IMR-90 (cell line): ENCODE measurements around the gene SERPINB1. TPM values are rescaled to one million over a fixed set of nuclear protein-coding genes. Genes with fewer than 3 reads are reported as not detected.

ENCODE experiments used
- ATAC-seq: fragments of 200-7000 bp; cut with Tn5 transposase; 2 replicates; pipeline ENCODE4 v1.9.1; 2020; ENCODE audit warnings: low read depth, mild to moderate bottlenecking, moderate library complexity
- BruUV-seq: library from RNA; stranded (reverse); fragments of 400-500 nt; replicated peaks from 2 replicates; lab custom pipeline; 2021; lab: Mats Ljungman, UMichigan
- CTCF ChIA-PET: fragments of 300-600 bp; formaldehyde crosslinking; extraction: SDS; loops from one replicate; lab custom pipeline; 2021; ENCODE audit warnings: antibody characterized with exemption; lab: Yijun Ruan, JAX
- POLR2A ChIA-PET: fragments of 300-600 bp; sonication (Branson Sonifier 250); formaldehyde crosslinking; loops from one replicate; lab custom pipeline; 2022; ENCODE audit warnings: antibody characterized with exemption; ENCODE audit not compliant: unreplicated experiment; lab: Charles Lee
- DNase-seq: peaks from one replicate; pipeline ENCODE4 v3.0.0; 2013
- H2AFZ ChIP-seq: replicated peaks from 2 replicates; pipeline ENCODE3; 2013; ENCODE audit warnings: low read length, mild to moderate bottlenecking; ENCODE audit not compliant: poor library complexity
- H2AK5ac ChIP-seq: 2 replicates; pipeline ENCODE4 v1.6.1; 2013; ENCODE audit warnings: low read depth, low read length, inconsistent platforms
- H2AK9ac ChIP-seq: replicated peaks from 2 replicates; pipeline ENCODE3; 2013; ENCODE audit warnings: mild to moderate bottlenecking, low read depth, low read length, moderate library complexity; ENCODE audit not compliant: poor library complexity
- H2BK120ac ChIP-seq: 2 replicates; pipeline ENCODE4 v1.6.1; 2013; ENCODE audit warnings: low read depth, low read length, inconsistent platforms
- H2BK15ac ChIP-seq: 3 replicates; pipeline ENCODE4 v1.6.1; 2013; ENCODE audit warnings: low read depth, low read length, inconsistent platforms
- H2BK20ac ChIP-seq: 2 replicates; pipeline ENCODE4 v1.6.1; 2013; ENCODE audit warnings: low read depth, mild to moderate bottlenecking, inconsistent platforms, low read length, moderate library complexity
- H2BK5ac ChIP-seq: 2 replicates; pipeline ENCODE4 v1.6.1; 2013; ENCODE audit warnings: mild to moderate bottlenecking, low read depth, low read length, inconsistent platforms; ENCODE audit not compliant: poor library complexity, severe bottlenecking
- H3K14ac ChIP-seq: replicated peaks from 2 replicates; pipeline ENCODE4 v1.6.1; 2013; ENCODE audit warnings: low read depth, low read length, inconsistent platforms
- H3K18ac ChIP-seq: 2 replicates; pipeline ENCODE4 v1.6.1; 2013; ENCODE audit warnings: low read depth, low read length, control low read depth
- H3K23ac ChIP-seq: 2 replicates; pipeline ENCODE4 v1.6.1; 2013; ENCODE audit warnings: low read depth, low read length, inconsistent platforms
- H3K27ac ChIP-seq: 2 replicates; pipeline ENCODE4 v1.5.1; 2013; ENCODE audit warnings: mild to moderate bottlenecking, control low read depth, low read length; ENCODE audit not compliant: insufficient read depth
- H3K27me3 ChIP-seq: 2 replicates; pipeline ENCODE4 v1.6.1; 2013; ENCODE audit warnings: low read length; ENCODE audit not compliant: control insufficient read depth, insufficient read depth
- H3K36me3 ChIP-seq: 2 replicates; pipeline ENCODE4 v1.6.1; 2013; ENCODE audit warnings: low read length, mixed read lengths; ENCODE audit not compliant: control insufficient read depth, insufficient read depth
- H3K4ac ChIP-seq: 2 replicates; pipeline ENCODE4 v1.6.1; 2013; ENCODE audit warnings: low read depth, low read length, inconsistent platforms
- H3K4me1 ChIP-seq: 2 replicates; pipeline ENCODE4 v1.6.1; 2013; ENCODE audit warnings: low read length, mixed read lengths; ENCODE audit not compliant: control insufficient read depth, insufficient read depth
- H3K4me2 ChIP-seq: 2 replicates; pipeline ENCODE4 v1.6.1; 2013; ENCODE audit warnings: low read depth, mild to moderate bottlenecking, control low read depth, low read length, moderate library complexity
- H3K4me3 ChIP-seq: 2 replicates; pipeline ENCODE4 v1.5.1; 2013; ENCODE audit warnings: low read depth, mild to moderate bottlenecking, control low read depth, low read length, moderate library complexity; ENCODE audit not compliant: insufficient read depth
- H3K56ac ChIP-seq: 2 replicates; pipeline ENCODE4 v1.6.1; 2013; ENCODE audit warnings: low read length, inconsistent platforms; ENCODE audit not compliant: insufficient read depth; ENCODE audit errors: extremely low read depth
- H3K79me1 ChIP-seq, 2 experiments: 2 replicates each; pipeline ENCODE4 v1.6.1; 2013; ENCODE audit warnings: low read length in 2 of 2, inconsistent platforms in 1 of 2, low read depth in 1 of 2
- H3K9ac ChIP-seq: 2 replicates; pipeline ENCODE4 v1.6.1; 2013; ENCODE audit warnings: low read depth, low read length, control low read depth
- H3K9me1 ChIP-seq: 2 replicates; pipeline ENCODE4 v1.6.1; 2013; ENCODE audit warnings: low read length, inconsistent platforms; ENCODE audit not compliant: insufficient read depth
- H3K9me3 ChIP-seq: 2 replicates; pipeline ENCODE4 v1.6.1; 2013; ENCODE audit warnings: low read length; ENCODE audit not compliant: control insufficient read depth, insufficient read depth
- H4K20me1 ChIP-seq: 2 replicates; pipeline ENCODE4 v1.6.1; 2013; ENCODE audit warnings: low read length, inconsistent platforms; ENCODE audit not compliant: insufficient read depth
- H4K5ac ChIP-seq: 2 replicates; pipeline ENCODE4 v1.6.1; 2013; ENCODE audit warnings: mild to moderate bottlenecking, low read depth, low read length, control low read depth
- H4K8ac ChIP-seq, 2 experiments: 2 replicates each; pipeline ENCODE4 v1.6.1; 2013; ENCODE audit warnings: low read depth in 2 of 2, low read length in 2 of 2, control low read depth in 1 of 2, inconsistent platforms in 1 of 2
- H4K91ac ChIP-seq: 2 replicates; pipeline ENCODE4 v1.6.1; 2013; ENCODE audit warnings: low read depth, low read length, inconsistent platforms; ENCODE audit not compliant: insufficient read depth
- BHLHE40 ChIP-seq: fragments of 150-350 bp; IDR thresholded peaks from 2 replicates; pipeline ENCODE4 v1.6.1; 2016; ENCODE audit warnings: mild to moderate bottlenecking, low read depth, low read length
- CEBPB ChIP-seq: IDR thresholded peaks from 2 replicates; pipeline ENCODE4 v1.6.1; 2012; ENCODE audit warnings: low read depth, low read length, improper control_type of control experiment
- CHD1 ChIP-seq: IDR thresholded peaks from 2 replicates; pipeline ENCODE4 v1.6.1; 2012; ENCODE audit warnings: low read depth, low read length, improper control_type of control experiment
- CTCF ChIP-seq: conservative IDR thresholded peaks from 2 replicates; pipeline ENCODE4 v1.5.1; 2012; ENCODE audit warnings: mild to moderate bottlenecking, low read depth, low read length, improper control_type of control experiment
- ELK1 ChIP-seq: fragments of 150-350 bp; IDR thresholded peaks from 2 replicates; pipeline ENCODE4 v1.6.1; 2016; ENCODE audit warnings: low read depth, mild to moderate bottlenecking, low read length, moderate library complexity, borderline replicate concordance
- FOS ChIP-seq: fragments of 150-350 bp; IDR thresholded peaks from 2 replicates; pipeline ENCODE4 v1.6.1; 2016; ENCODE audit warnings: low read depth, low read length
- MAFK ChIP-seq: IDR thresholded peaks from 2 replicates; pipeline ENCODE4 v1.6.1; 2012; ENCODE audit warnings: low read depth, low read length, improper control_type of control experiment
- MAZ ChIP-seq: IDR thresholded peaks from 2 replicates; pipeline ENCODE4 v1.6.1; 2012; ENCODE audit warnings: low read depth, mild to moderate bottlenecking, low read length, improper control_type of control experiment, moderate library complexity, borderline replicate concordance
- MXI1 ChIP-seq: IDR thresholded peaks from 2 replicates; pipeline ENCODE4 v1.6.1; 2012; ENCODE audit warnings: low read depth, mild to moderate bottlenecking, low read length, moderate library complexity, borderline replicate concordance
- NFE2L2 ChIP-seq: fragments of 150-350 bp; IDR thresholded peaks from 2 replicates; pipeline ENCODE4 v1.6.1; 2016; ENCODE audit warnings: low read depth, mild to moderate bottlenecking, low read length
- POLR2A ChIP-seq: IDR thresholded peaks from 2 replicates; pipeline ENCODE4 v1.6.1; 2012; ENCODE audit warnings: mild to moderate bottlenecking, low read depth, low read length
- RAD21 ChIP-seq: IDR thresholded peaks from 2 replicates; pipeline ENCODE4 v1.6.1; 2012; ENCODE audit warnings: low read length, improper control_type of control experiment
- RCOR1 ChIP-seq: IDR thresholded peaks from 2 replicates; pipeline ENCODE4 v1.6.1; 2012; ENCODE audit warnings: mild to moderate bottlenecking, low read length, improper control_type of control experiment; ENCODE audit not compliant: insufficient replicate concordance
- RFX5 ChIP-seq: IDR thresholded peaks from 2 replicates; pipeline ENCODE4 v1.8.0; 2012; ENCODE audit warnings: low read depth, mild to moderate bottlenecking, low read length, moderate library complexity
- SMC3 ChIP-seq: fragments of 150-350 bp; IDR thresholded peaks from 2 replicates; pipeline ENCODE4 v1.6.1; 2016; ENCODE audit warnings: low read depth, mild to moderate bottlenecking, antibody characterized with exemption, low read length, moderate library complexity
- USF2 ChIP-seq: fragments of 150-350 bp; IDR thresholded peaks from 2 replicates; pipeline ENCODE4 v1.6.1; 2017; ENCODE audit warnings: mild to moderate bottlenecking, antibody characterized with exemption, low read length, low read depth
- WGBS, 2 experiments: methylation state at CpG; one replicate each; pipeline versions ENCODE4 v1.1.5 to v1.1.7; 2013; ENCODE audit warnings: missing lambda C conversion rate in 2 of 2; ENCODE audit not compliant: insufficient read length in 1 of 2; ENCODE audit errors: extremely low coverage in 2 of 2; 5-methylcytosine and 5-hydroxymethylcytosine counted together
- dilution Hi-C: fragments of 300-500 bp; cut with HindIII; formaldehyde crosslinking; loops from one replicate; pipeline ENCODE4 v1.14.3; 2018; ENCODE audit warnings: low sequenced_read_pairs; ENCODE audit not compliant: unreplicated experiment
- in situ Hi-C: fragments of 300-500 bp; cut with MboI; formaldehyde crosslinking; loops from 3 replicates; pipeline ENCODE4 v1.14.3; 2019; ENCODE audit warnings: low sequenced_read_pairs, inconsistent platforms, mixed read lengths
- intact Hi-C: fragments of 100-400 bp; cut with micrococcal nuclease; formaldehyde crosslinking; loops from 2 replicates; pipeline ENCODE4 v1.10.0; 2022
- polyA plus RNA-seq, 3 experiments: library from polyadenylated mRNA; depleted of rRNA; stranded (reverse); fragments of >200 nt; gene quantifications; 2 replicates each; pipeline ENCODE4 v1.2.3, GENCODE V29; 2012; ENCODE audit warnings: low replicate concordance in 1 of 3
- total RNA-seq: library from RNA; depleted of rRNA; stranded (reverse); fragments of >200 nt; gene quantifications from 2 replicates; pipeline ENCODE4 v1.2.3, GENCODE V29; 2012

SERPINB1 gene
- total and polyA plus RNA-seq, 2 of the 4 experiments (the other 2 are of a cell fraction): 6.1 to 9.1 TPM

- no peaks in the 10 kb centered on the region for H3K27me3 ChIP-seq
- 0 out of 2 replicates have a peak overlapping the region, but pooled peaks have one; percentile 15 for H3K14ac ChIP-seq
- H2AFZ ChIP-seq: peak overlapping the region; percentile 14
- no peak overlapping the region for H3K56ac ChIP-seq
- ATAC-seq (no peak), DNase-seq (no peak)
- no peak overlapping the region for H2BK15ac ChIP-seq
- peak overlapping the region; percentile 52; the same call in 1 of the 2 replicates for H3K23ac ChIP-seq
- H2BK120ac ChIP-seq: no peak overlapping the region
- WGBS, 2 experiments: no CpG with 5 or more reads among the region's 3 CpGs
- no peak overlapping the region for H2AK9ac ChIP-seq
- dilution Hi-C loops: no loop called here
- no peak overlapping the region for H4K5ac ChIP-seq
- no TSS peak for BruUV-seq
- peak overlapping the region; percentile 15; the same call in 1 of the 2 replicates for H4K91ac ChIP-seq
- POLR2A ChIA-PET: no interaction called here
- H4K20me1 ChIP-seq: no peaks in the 10 kb centered on the region
- H3K18ac ChIP-seq: no peak overlapping the region
- 0 out of 2 replicates have a peak, but pooled peaks cover 7% of the 10 kb centered on the region for H3K4me1 ChIP-seq
- no peak overlapping the region for H3K27ac ChIP-seq
- CTCF ChIA-PET: interaction anchor here (0.5 to 0.9 kb wide), 2 partner anchors 53 to 574 kb away, joined by 3 to 6 read pairs; no protein-coding TSS in a partner anchor
- no peak overlapping the region for H2BK20ac ChIP-seq
- no peak overlapping the region for H3K4me3 ChIP-seq
- intact Hi-C loops: no loop called here
- no peak for TF ChIP-seq FOS
- TF ChIP-seq NFE2L2: no peak
- no peak for TF ChIP-seq CEBPB
- no peak for TF ChIP-seq RCOR1
- no peak for TF ChIP-seq MAFK
- TF ChIP-seq SMC3: no peak
- TF ChIP-seq ELK1: no peak
- TF ChIP-seq CHD1: no peak
- TF ChIP-seq RFX5: no peak
- TF ChIP-seq MXI1: no peak
- TF ChIP-seq BHLHE40: no peak
- TF ChIP-seq USF2: no peak
- no peak for TF ChIP-seq RAD21
- no peak for TF ChIP-seq POLR2A
- TF ChIP-seq MAZ: no peak
- no peak for TF ChIP-seq CTCF
- no peaks in the 10 kb centered on the region for H3K36me3 ChIP-seq
- in situ Hi-C loops: loop anchor here (10.0 kb wide), 1 partner anchor 137 kb away; no protein-coding TSS in a partner anchor
- H4K8ac ChIP-seq: peak overlapping the region in 1 of 2 experiments; percentile 35; a peak in 2 of 4 replicates
- H3K9me1 ChIP-seq: peaks cover 20% of the 10 kb centered on the region
- peaks cover 3 to 49% of the 10 kb centered on the region in 2 experiments; a peak in 3 of 4 replicates for H3K79me1 ChIP-seq
- no peak overlapping the region for H3K9ac ChIP-seq
- H3K4ac ChIP-seq: peak overlapping the region; percentile 12; the same call in 1 of the 2 replicates
- no peaks in the 10 kb centered on the region for H3K9me3 ChIP-seq
- H2AK5ac ChIP-seq: peak overlapping the region; percentile 57; the same call in 1 of the 2 replicates
- H3K4me2 ChIP-seq: no peak overlapping the region
- no peak overlapping the region for H2BK5ac ChIP-seq
Measured at GRCh38 chr6:2797564-2798031, 44.1 kb downstream of the SERPINB1 start.
